OCI-LY7 (cell line): ENCODE measurements around the gene ATMIN. TPM values are rescaled to one million over a fixed set of nuclear protein-coding genes. Genes with fewer than 3 reads are reported as not detected.

ENCODE experiments used
- BruUV-seq: library from RNA; stranded (reverse); fragments of 400-500 nt; replicated peaks from 2 replicates; lab custom pipeline; 2021; lab: Mats Ljungman, UMichigan
- CTCF ChIA-PET: fragments of 300-600 bp; sonication (Branson Sonifier 250); formaldehyde crosslinking; loops from one replicate; lab custom pipeline; 2022; ENCODE audit warnings: antibody characterized with exemption; ENCODE audit not compliant: unreplicated experiment; lab: Charles Lee
- POLR2A ChIA-PET: fragments of 300-600 bp; sonication (Branson Sonifier 250); formaldehyde crosslinking; loops from one replicate; lab custom pipeline; 2022; ENCODE audit warnings: antibody characterized with exemption; lab: Charles Lee
- DNase-seq: peaks from one replicate; pipeline ENCODE4 v3.0.0-alpha.2; 2015; ENCODE audit warnings: low spot score
- H2AFZ ChIP-seq: fragments of 200-600 bp; sonication (generic), shearing (Covaris generic); 2 replicates; pipeline ENCODE4 v1.6.1; 2014; ENCODE audit warnings: mild to moderate bottlenecking, antibody characterized with exemption, low read length, moderate library complexity
- H3K27ac ChIP-seq: fragments of 200-600 bp; sonication (generic); 2 replicates; pipeline ENCODE4 v1.5.1; 2014; ENCODE audit warnings: mixed run types, low read depth, mild to moderate bottlenecking, moderate library complexity, low read length, inconsistent platforms; ENCODE audit not compliant: poor library complexity, severe bottlenecking
- H3K36me3 ChIP-seq: fragments of 200-600 bp; sonication (generic); 2 replicates; pipeline ENCODE4 v1.6.1; 2014; ENCODE audit warnings: mild to moderate bottlenecking, antibody characterized with exemption, low read length, moderate library complexity, mixed read lengths; ENCODE audit not compliant: insufficient read depth
- H3K4me1 ChIP-seq: fragments of 200-600 bp; sonication (generic); 2 replicates; pipeline ENCODE4 v1.5.1; 2014; ENCODE audit warnings: mild to moderate bottlenecking, low read length; ENCODE audit not compliant: insufficient read depth, poor library complexity, severe bottlenecking
- H3K4me2 ChIP-seq: fragments of 200-600 bp; sonication (generic); 2 replicates; pipeline ENCODE4 v1.6.1; 2014; ENCODE audit warnings: mild to moderate bottlenecking, low read length
- H3K4me3 ChIP-seq: fragments of 200-600 bp; sonication (generic); 2 replicates; pipeline ENCODE4 v1.5.1; 2014; ENCODE audit warnings: mild to moderate bottlenecking, low read depth, low read length; ENCODE audit not compliant: poor library complexity, severe bottlenecking
- H3K79me2 ChIP-seq: fragments of 200-600 bp; sonication (generic); 2 replicates; pipeline ENCODE4 v1.6.1; 2016; ENCODE audit warnings: low read depth, mild to moderate bottlenecking, low read length, moderate library complexity, mixed read lengths; ENCODE audit not compliant: insufficient read depth
- H3K9me2 ChIP-seq: fragments of 200-600 bp; sonication (generic); 2 replicates; pipeline ENCODE4 v1.6.1; 2016; ENCODE audit warnings: mild to moderate bottlenecking, low read length, mixed read lengths; ENCODE audit not compliant: insufficient read depth
- H3K9me3 ChIP-seq: fragments of 200-600 bp; sonication (generic); 2 replicates; pipeline ENCODE4 v1.6.1; 2014; ENCODE audit warnings: mild to moderate bottlenecking, mixed run types, low read length, mixed read lengths
- H4K20me1 ChIP-seq: fragments of 200-600 bp; sonication (generic); 2 replicates; pipeline ENCODE4 v1.6.1; 2014; ENCODE audit warnings: mild to moderate bottlenecking, antibody characterized with exemption, low read length, moderate library complexity, mixed read lengths; ENCODE audit not compliant: insufficient read depth
- CTCF ChIP-seq: fragments of 200-600 bp; sonication (generic); conservative IDR thresholded peaks from 2 replicates; pipeline ENCODE4 v1.5.1; 2014; ENCODE audit warnings: mild to moderate bottlenecking, antibody characterized with exemption, low read length, moderate library complexity, mixed read lengths
- EZH2phosphoT487 ChIP-seq: fragments of 200-600 bp; sonication (generic); IDR thresholded peaks from 2 replicates; pipeline ENCODE4 v1.6.1; 2018; ENCODE audit warnings: low read depth, borderline replicate concordance, mild to moderate bottlenecking, mixed run types, antibody characterized with exemption, low read length, moderate library complexity, mixed read lengths
- intact Hi-C: fragments of 100-400 bp; cut with micrococcal nuclease; formaldehyde crosslinking; loops from one replicate; pipeline ENCODE4 v1.10.0; 2022; ENCODE audit not compliant: unreplicated experiment
- total RNA-seq, 2 experiments: library from RNA; depleted of rRNA in 1 of 2; stranded (reverse); fragments of >200 nt in 1 of 2; shearing (Covaris generic) in 1 of 2; gene quantifications; 2 replicates each; pipeline ENCODE4 v1.2.3, GENCODE V29; 2014 to 2022

ATMIN gene
- total RNA-seq, 2 experiments from 2014 or later, result 15.0 to 23.7 TPM

GRCh38 chr16:80990978-80991377, 44.7 kb upstream of the ATMIN start:
- BruUV-seq, result no TSS peak
- CTCF ChIA-PET, result interaction anchor here (0.9 kb wide), 1 partner anchor 13 kb away, joined by 3 read pairs; no protein-coding TSS in a partner anchor

DNA sequence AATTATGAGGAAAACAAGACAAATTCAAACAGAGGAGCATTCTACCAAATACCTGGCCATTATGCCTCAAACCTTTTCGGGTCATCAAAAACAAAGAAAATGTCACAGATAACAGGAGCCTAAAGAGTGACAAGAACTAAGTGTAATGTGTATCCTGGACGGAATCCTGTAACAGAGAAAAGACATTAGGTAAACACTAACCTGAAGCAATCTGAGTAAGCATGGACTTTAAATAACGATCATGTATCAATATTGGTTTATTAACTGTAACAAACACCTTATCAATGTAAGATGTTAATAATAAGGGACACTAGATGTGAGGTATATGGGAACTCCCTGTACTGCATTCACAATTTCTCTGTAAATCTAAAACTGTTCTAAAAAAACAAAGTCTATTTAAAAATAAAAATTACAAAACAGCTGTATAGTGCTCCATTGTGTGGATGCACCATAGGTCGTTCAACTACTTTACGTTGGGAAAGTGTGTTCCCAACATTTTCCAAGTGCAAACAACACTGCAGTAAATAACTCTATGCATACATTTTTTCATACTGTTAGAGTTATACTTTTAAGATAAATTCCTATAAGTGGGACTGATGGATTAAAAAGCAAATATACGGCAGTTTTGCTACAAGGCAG, 43.7 kb upstream of the ATMIN start:
- no peak overlapping the region for H3K27ac ChIP-seq
- intact Hi-C loops, result no loop called here
- CTCF ChIA-PET, result no interaction called here

More at GRCh38 chr16:80990978-80991377, 44.7 kb upstream of the ATMIN start:
- Histone ChIP-seq H3K4me1 (no peaks in the 10 kb centered on the region), H3K4me3 (no peak overlapping the region), H3K9me3 (no peaks in the 10 kb centered on the region), H3K4me2 (no peak overlapping the region), H3K9me2 (no peaks in the 10 kb centered on the region), H3K79me2 (peaks cover 54% of the 10 kb centered on the region; the same call in 1 of the 2 replicates), H3K27ac (no peak overlapping the region), H4K20me1 (no peaks in the 10 kb centered on the region), H2AFZ (no peak overlapping the region), H3K36me3 (peaks cover 39% of the 10 kb centered on the region)
- no peak for DNase-seq
- POLR2A ChIA-PET, result interaction anchor here (1.1 to 1.5 kb wide), 2 partner anchors 11 to 100 kb away, joined by 4 to 7 read pairs; no protein-coding TSS in a partner anchor
- intact Hi-C loops, result no loop called here
- no peak for TF ChIP-seq EZH2phosphoT487
- no peak for TF ChIP-seq CTCF

More for the DNA sequence above, 43.7 kb upstream of the ATMIN start:
- Histone ChIP-seq H4K20me1 (peaks cover 4% of the 10 kb centered on the region; the same call in 1 of the 2 replicates), H3K9me2 (no peaks in the 10 kb centered on the region), H3K4me1 (peaks cover 3% of the 10 kb centered on the region), H3K4me3 (no peak overlapping the region), H3K9me3 (no peaks in the 10 kb centered on the region), H2AFZ (no peak overlapping the region), H3K79me2 (peaks cover 63% of the 10 kb centered on the region), H3K4me2 (no peak overlapping the region), H3K36me3 (peaks cover 42% of the 10 kb centered on the region)
- DNase-seq, result no peak
- TF ChIP-seq CTCF, result no peak
- TF ChIP-seq EZH2phosphoT487, result no peak
- no TSS peak for BruUV-seq
- POLR2A ChIA-PET, result interaction anchor here (1.5 kb wide), 1 partner anchor 12 kb away, joined by 7 read pairs; no protein-coding TSS in a partner anchor
